Measurements from ENCODE around the gene RPS17. TPM values are rescaled to one million over a fixed set of nuclear protein-coding genes. Genes with fewer than 3 reads are reported as not detected.

RPS17 gene
- total RNA-seq, 4 donors from 2014 or later = 2,008 to 3,328 (median 2,462) TPM

DNA sequence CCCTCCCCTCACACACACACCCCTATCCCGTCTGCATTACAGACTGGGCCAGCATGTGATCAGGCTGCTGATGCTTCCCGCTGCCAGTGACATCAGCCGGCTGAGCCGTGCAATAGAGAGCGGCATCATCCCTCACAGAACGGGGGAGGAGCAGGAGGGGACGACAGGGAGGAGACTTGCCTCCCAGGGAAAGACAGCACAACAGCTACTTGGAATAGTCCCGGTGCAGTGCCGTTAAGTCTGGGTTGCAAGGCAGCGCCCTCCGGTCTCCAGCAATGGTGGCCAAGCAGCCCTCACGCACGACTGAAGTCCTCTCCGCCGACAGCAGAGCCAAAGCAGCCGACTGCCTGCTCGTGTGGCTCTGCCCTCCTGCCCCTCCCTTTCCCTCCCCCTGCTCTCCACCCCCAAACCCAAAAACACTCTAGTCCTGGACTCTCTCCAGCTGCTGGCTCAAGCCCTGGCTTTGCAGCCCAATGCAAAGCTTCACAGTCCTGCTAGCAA is 31.5 kb upstream of the RPS17 start:
- peak; percentile 70 for ATAC-seq (ENCODE audit: low FRiP score)
- no peak for TF ChIP-seq CTCF (IDR thresholded peaks at IDR 0.05)
- no peak for DNase-seq (ENCODE audit: low spot score)

- ATAC-seq (ENCODE audit: low FRiP score) (no peak), DNase-seq (ENCODE audit: low spot score) (no peak)
- no peak for TF ChIP-seq CTCF (IDR thresholded peaks at IDR 0.05)
Observed at GRCh38 chr15:82570721-82571508, 30.7 kb upstream of the RPS17 start.

DNA sequence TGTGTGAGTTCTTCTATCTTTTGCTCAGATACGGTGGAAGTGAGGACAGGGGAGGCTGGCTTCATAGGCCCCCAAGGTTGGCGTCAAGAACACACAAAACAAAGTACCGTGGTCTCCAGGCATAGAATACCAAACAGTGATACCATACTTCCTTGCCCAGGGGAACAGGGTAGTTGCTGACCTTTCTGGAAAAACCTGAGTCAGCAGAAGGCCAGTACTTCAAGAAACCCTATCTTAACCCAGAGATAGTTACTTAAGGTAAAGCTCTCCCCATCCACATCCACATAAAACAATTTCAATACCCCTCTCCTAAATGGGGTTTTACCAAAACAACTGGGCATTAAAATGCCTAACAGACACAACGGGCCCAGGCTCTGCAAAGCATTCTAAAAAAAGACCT is 29.6 kb upstream of the RPS17 start:
- TF ChIP-seq CTCF (IDR thresholded peaks at IDR 0.05) = no peak
- no peak for ATAC-seq (ENCODE audit: low FRiP score)
- no peak for DNase-seq (ENCODE audit: low spot score)

DNA sequence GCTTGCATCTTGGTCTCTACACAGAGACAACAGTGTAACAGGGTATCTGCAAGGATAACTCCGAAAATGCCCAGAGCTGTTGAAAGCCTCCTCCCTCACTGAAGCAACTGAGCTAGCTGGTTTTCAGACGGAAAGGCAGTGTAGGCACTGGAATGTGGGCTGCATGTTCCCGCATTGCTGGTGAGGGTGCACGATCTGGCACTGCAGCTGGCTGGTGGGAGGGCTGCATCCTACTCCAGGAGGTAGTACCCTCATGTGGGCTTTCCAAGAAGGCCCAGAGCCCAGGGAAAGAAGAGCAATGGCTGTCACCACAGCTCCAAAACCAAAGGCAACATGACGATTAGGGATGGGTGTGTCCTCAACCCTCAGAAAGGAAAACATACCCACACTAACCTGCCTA is 28.7 kb upstream of the RPS17 start:
- no peak for ATAC-seq (ENCODE audit: low FRiP score)
- no peak for TF ChIP-seq CTCF (IDR thresholded peaks at IDR 0.05)
- no peak for DNase-seq (ENCODE audit: low spot score)

DNA sequence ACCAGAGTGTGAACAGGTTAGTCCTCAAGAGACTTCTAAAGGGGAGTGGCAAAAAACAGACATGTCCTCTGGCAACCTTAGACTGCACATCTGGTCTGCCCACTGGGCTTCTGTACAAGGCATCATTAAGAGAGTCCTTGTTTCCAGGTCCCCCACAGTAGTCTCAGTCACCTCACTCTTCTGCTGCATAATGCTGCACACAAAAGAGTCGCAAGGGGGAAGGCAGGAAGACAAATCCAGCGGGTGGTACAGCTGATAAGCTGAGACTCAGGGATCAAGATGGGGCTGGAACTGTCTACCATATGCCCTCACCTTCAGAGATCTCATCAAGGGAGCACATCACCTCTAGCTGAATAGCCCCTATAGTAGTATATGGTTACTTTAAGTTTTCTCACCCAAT is 27.4 kb upstream of the RPS17 start:
- ATAC-seq (ENCODE audit: low FRiP score) (no peak), DNase-seq (ENCODE audit: low spot score) (no peak)
- no peak for TF ChIP-seq CTCF (IDR thresholded peaks at IDR 0.05)

- DNase-seq (ENCODE audit: low spot score) (no peak), ATAC-seq (ENCODE audit: low FRiP score) (no peak)
- TF ChIP-seq CTCF (IDR thresholded peaks at IDR 0.05) = no peak
Observed at GRCh38 chr15:82566690-82567089, 26.4 kb upstream of the RPS17 start.

- DNase-seq (ENCODE audit: low spot score) = no peak
- TF ChIP-seq CTCF (IDR thresholded peaks at IDR 0.05) = no peak
- ATAC-seq (ENCODE audit: low FRiP score) = no peak
Observed at GRCh38 chr15:82558502-82558901, 18.2 kb upstream of the RPS17 start.

Data from omental fat pad (tissue), 4 donors.